NCI-H345 (cell line): Measurements from ENCODE around the gene TNPO3.

Experiments used
- DNase-seq: peaks from one replicate; lab custom pipeline; 2025; lab: John Stamatoyannopoulos, UW

TNPO3 gene

GRCh38 chr7:128906766-128907559, 147.9 kb downstream of the TNPO3 start:
- no peak for DNase-seq

- no peak for DNase-seq
Measured at GRCh38 chr7:128906001-128906765, 148.7 kb downstream of the TNPO3 start.

- peak; percentile 60 for DNase-seq
Measured at GRCh38 chr7:128904381-128905197, 150.3 kb downstream of the TNPO3 start.
